B cell (primary cell): ENCODE measurements around the gene BNC2. TPM values are rescaled to one million over a fixed set of nuclear protein-coding genes. Genes with fewer than 3 reads are reported as not detected.

Experiments
- ATAC-seq: fragments of 200-7000 bp; cut with Tn5 transposase; one replicate; pipeline ENCODE4 v1.10.0; 2021; ENCODE audit warnings: low read depth, mild to moderate bottlenecking, moderate number of reproducible peaks, moderate library complexity
- CTCF ChIA-PET: fragments of 350-600 bp; sonication (Branson Sonifier 250); formaldehyde crosslinking; loops from one replicate; lab custom pipeline; 2021; ENCODE audit warnings: antibody characterized with exemption, inconsistent platforms; lab: Charles Lee
- POLR2A ChIA-PET: fragments of 350-600 bp; sonication (Branson Sonifier 250); formaldehyde crosslinking; loops from one replicate; lab custom pipeline; 2021; ENCODE audit warnings: antibody characterized with exemption; lab: Charles Lee
- DNase-seq: peaks from one replicate; pipeline ENCODE4 v3.0.0; 2013
- H2AFZ ChIP-seq: 2 replicates; pipeline ENCODE4 v1.6.1; 2012; ENCODE audit warnings: mild to moderate bottlenecking, low read depth, low read length; ENCODE audit not compliant: insufficient read depth, poor library complexity, severe bottlenecking
- H3K27ac ChIP-seq, 2 donors: 1 replicate in 1 of 2; 2 replicates in 1 of 2; pipeline ENCODE4 v1.5.1; 2012 to 2013; ENCODE audit warnings: low read length in 2 of 2, mild to moderate bottlenecking in 2 of 2, moderate library complexity in 1 of 2
- H3K27me3 ChIP-seq, 4 experiments: fragments of 200-600 bp in 1 of 4; sonication (generic) in 1 of 4; replicated peaks in 1 of 4; 1 replicate in 2 of 4; 2 replicates in 2 of 4; pipeline versions ENCODE4 v1.6.1 to v1.7.0; 2013 to 2016; ENCODE audit warnings: low read length in 3 of 4, mild to moderate bottlenecking in 2 of 4, mixed read lengths in 1 of 4, moderate library complexity in 1 of 4; ENCODE audit not compliant: insufficient read depth in 4 of 4, control insufficient read depth in 3 of 4; ENCODE audit errors: control extremely low read depth in 1 of 4
- H3K36me3 ChIP-seq, 2 experiments: replicated peaks in 1 of 2; 1 replicate in 1 of 2; 2 replicates in 1 of 2; pipeline versions ENCODE4 v1.6.1 to v1.7.1; 2013; ENCODE audit warnings: low read length in 1 of 2; ENCODE audit not compliant: insufficient read depth in 2 of 2, control insufficient read depth in 1 of 2; ENCODE audit errors: control extremely low read depth in 1 of 2, extremely low read depth in 1 of 2
- H3K4me1 ChIP-seq, 2 donors: fragments of 200-600 bp in 1 of 2; sonication (generic) in 1 of 2; 1 replicate in 1 of 2; 2 replicates in 1 of 2; pipeline versions ENCODE4 v1.5.1 to v1.6.1; 2013 to 2017; ENCODE audit warnings: low read length in 2 of 2; ENCODE audit not compliant: control insufficient read depth in 2 of 2, insufficient read depth in 2 of 2
- H3K4me2 ChIP-seq: replicated peaks from 2 replicates; pipeline ENCODE3; 2012; ENCODE audit warnings: mild to moderate bottlenecking, low read depth, low read length; ENCODE audit not compliant: poor library complexity, severe bottlenecking
- H3K4me3 ChIP-seq, 5 experiments: fragments of 200-600 bp in 1 of 5; sonication (generic) in 1 of 5; 1 replicate in 3 of 5; 2 replicates in 2 of 5; pipeline versions ENCODE4 v1.5.1 to v1.7.0; 2011 to 2016; ENCODE audit warnings: low read length in 4 of 5, mild to moderate bottlenecking in 4 of 5, low read depth in 2 of 5, control low read depth in 1 of 5, moderate library complexity in 1 of 5; ENCODE audit not compliant: insufficient read depth in 1 of 5; ENCODE audit errors: control extremely low read depth in 1 of 5, extremely low read depth in 1 of 5
- H3K79me2 ChIP-seq: fragments of 200-600 bp; sonication (generic); one replicate; pipeline ENCODE4 v1.6.0; 2016; ENCODE audit warnings: low read length; ENCODE audit not compliant: control insufficient read depth, insufficient read depth
- H3K9ac ChIP-seq: fragments of 200-600 bp; sonication (generic); 2 replicates; pipeline ENCODE4 v1.6.1; 2017; ENCODE audit warnings: mild to moderate bottlenecking, low read length, moderate library complexity
- H3K9me3 ChIP-seq, 3 donors: one replicate each; pipeline versions ENCODE4 v1.6.1 to v1.7.1; 2013; ENCODE audit warnings: low read length in 2 of 3; ENCODE audit not compliant: control insufficient read depth in 2 of 3, insufficient read depth in 1 of 3; ENCODE audit errors: control extremely low read depth in 1 of 3
- H4K20me1 ChIP-seq: 2 replicates; pipeline ENCODE4 v1.6.0; 2012; ENCODE audit warnings: mild to moderate bottlenecking, low read length; ENCODE audit not compliant: insufficient read depth, control insufficient read depth, poor library complexity, severe bottlenecking
- H3K27ac Mint-ChIP-seq: one replicate; pipeline ENCODE4 v1.8.0; 2021; ENCODE audit warnings: mixed read lengths
- H3K27me3 Mint-ChIP-seq: one replicate; pipeline ENCODE4 v1.8.0; 2021; ENCODE audit warnings: mixed read lengths
- H3K4me1 Mint-ChIP-seq: one replicate; pipeline ENCODE4 v1.8.0; 2021; ENCODE audit warnings: mixed read lengths
- H3K4me3 Mint-ChIP-seq: one replicate; pipeline ENCODE4 v1.8.0; 2021; ENCODE audit warnings: mixed read lengths
- H3K9me3 Mint-ChIP-seq: one replicate; pipeline ENCODE4 v1.8.0; 2022; ENCODE audit warnings: mixed read lengths; ENCODE audit not compliant: insufficient read depth
- CTCF ChIP-seq: fragments of 200-600 bp; IDR thresholded peaks from one replicate; pipeline ENCODE4 v1.8.0; 2022; ENCODE audit warnings: antibody characterized with exemption, mild to moderate bottlenecking
- EZH2 ChIP-seq: IDR thresholded peaks from 2 replicates; pipeline ENCODE4 v1.6.1; 2012; ENCODE audit warnings: borderline replicate concordance, low read depth, mild to moderate bottlenecking, moderate library complexity, low read length; ENCODE audit not compliant: insufficient read depth, poor library complexity, severe bottlenecking
- WGBS: methylation state at CpG from one replicate; pipeline ENCODE4 v1.1.5; 2013; ENCODE audit warnings: missing lambda C conversion rate; ENCODE audit not compliant: insufficient coverage; 5-methylcytosine and 5-hydroxymethylcytosine counted together
- intact Hi-C: fragments of 100-400 bp; cut with micrococcal nuclease; formaldehyde crosslinking; loops from one replicate; pipeline ENCODE4 v1.10.0; 2022
- polyA plus RNA-seq: library from polyadenylated mRNA; depleted of rRNA; stranded (reverse); fragments of >200 nt; gene quantifications from 2 replicates; pipeline ENCODE4 v1.2.3, GENCODE V29; 2012
- total RNA-seq, 2 donors: library from RNA; stranded (reverse); fragments of 120-200 nt in 1 of 2; gene quantifications; 1 replicate in 1 of 2; 2 replicates in 1 of 2; pipeline versions ENCODE4 v1.2.3 to v1.2.4, GENCODE V29; 2013 to 2022

Gene BNC2
- total and polyA plus RNA-seq, 2 donors (not counting 1 experiment from before 2014, with no cell fraction given), result 0.01 TPM; not detected in 1

DNA sequence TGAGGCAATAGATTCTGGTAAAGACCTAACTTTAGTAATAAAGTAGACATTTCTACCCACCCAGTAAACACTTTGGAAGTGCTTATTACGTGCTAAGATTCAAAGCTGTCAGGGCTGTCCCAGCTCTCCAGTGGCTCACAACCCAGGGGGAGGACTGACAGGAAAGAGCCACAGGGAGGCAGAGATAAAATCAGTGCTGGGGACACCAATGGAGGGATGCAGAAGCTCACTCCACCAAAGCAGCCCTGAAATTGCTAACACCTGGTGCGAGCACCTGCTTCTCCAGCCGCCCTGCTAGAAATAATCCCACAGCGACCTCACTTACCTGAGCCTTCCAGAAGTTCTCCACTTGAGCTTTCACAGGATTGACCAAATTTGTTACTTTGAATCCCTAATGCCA lies 501.0 kb downstream of the BNC2 start:
- Histone ChIP-seq H3K4me1 (no peaks in the 10 kb centered on the region), H3K79me2 (no peaks in the 10 kb centered on the region), H3K4me2 (no peak overlapping the region), H3K9me3 (peaks cover 0 to 16% (median 0%) of the 10 kb centered on the region in 3 donors), H3K36me3 (no peaks in the 10 kb centered on the region), H3K9ac (no peak overlapping the region), H3K27ac (no peak overlapping the region), H4K20me1 (no peaks in the 10 kb centered on the region), H2AFZ (no peak overlapping the region), H3K27me3 (no peaks in the 10 kb centered on the region), H3K4me3 (no peak overlapping the region)
- H3K9me3 Mint-ChIP-seq, result no peaks in the 10 kb centered on the region
- intact Hi-C loops, result no loop called here
- WGBS, result 91% methylated on average over 4 of the region's 4 CpGs
- H3K27ac Mint-ChIP-seq, result no peak overlapping the region
- ATAC-seq, result no peak
- DNase-seq, result no peak
- H3K4me1 Mint-ChIP-seq, result no peaks in the 10 kb centered on the region
- no peak overlapping the region for H3K4me3 Mint-ChIP-seq
- POLR2A ChIA-PET, result no interaction called here
- H3K27me3 Mint-ChIP-seq, result no peaks in the 10 kb centered on the region
- no peak for TF ChIP-seq EZH2
- no peak for TF ChIP-seq CTCF
- CTCF ChIA-PET, result no interaction called here

DNA sequence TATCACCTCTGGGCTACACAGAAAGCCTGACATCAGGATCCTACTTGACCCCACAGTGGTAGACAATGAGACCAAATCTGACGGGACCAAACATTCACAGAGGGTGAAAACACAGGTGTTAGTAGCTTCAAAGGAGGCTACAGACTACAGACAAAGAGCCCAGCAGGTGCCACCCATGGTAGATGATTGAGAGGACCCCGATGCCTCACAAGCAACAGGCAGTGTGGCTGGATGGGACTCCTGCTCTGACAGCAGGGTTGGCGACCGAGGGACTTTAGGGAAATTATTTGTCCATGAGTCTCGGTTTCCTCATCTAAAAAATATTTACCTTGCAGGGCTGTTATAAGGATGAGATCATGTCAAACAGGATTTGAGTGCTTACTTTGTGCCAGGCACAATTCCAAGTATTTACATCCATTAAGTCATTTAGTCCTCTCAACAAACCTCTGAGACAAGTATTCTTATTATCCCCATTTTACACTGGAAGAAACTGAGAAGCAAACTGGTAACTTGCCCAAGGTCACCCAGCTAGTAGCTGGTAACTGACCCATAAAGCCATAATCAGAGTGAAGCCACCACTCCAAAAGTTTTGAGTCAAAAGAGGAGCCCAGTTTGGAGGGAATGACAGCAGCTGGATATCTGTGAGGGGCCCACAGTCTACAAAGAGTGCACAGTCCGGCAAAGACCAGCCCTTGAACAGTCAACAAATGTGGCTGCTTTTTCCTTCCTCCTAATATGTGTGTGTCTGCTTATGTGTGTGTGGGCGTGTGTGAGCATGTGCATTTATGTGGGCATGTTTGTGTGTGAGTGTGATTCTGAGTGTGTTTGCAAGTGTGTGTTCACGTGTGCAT lies 502.0 kb downstream of the BNC2 start:
- Histone ChIP-seq H3K9ac (no peak overlapping the region), H4K20me1 (no peaks in the 10 kb centered on the region), H3K4me1 (no peaks in the 10 kb centered on the region), H3K9me3 (peaks cover 0 to 16% (median 0%) of the 10 kb centered on the region in 3 donors), H3K27ac (no peak overlapping the region), H3K27me3 (no peaks in the 10 kb centered on the region), H3K36me3 (no peaks in the 10 kb centered on the region), H2AFZ (no peak overlapping the region), H3K4me3 (no peak overlapping the region), H3K4me2 (no peak overlapping the region), H3K79me2 (no peaks in the 10 kb centered on the region)
- WGBS, result 83% methylated on average over 5 of the region's 8 CpGs
- intact Hi-C loops, result no loop called here
- no peaks in the 10 kb centered on the region for H3K27me3 Mint-ChIP-seq
- H3K4me1 Mint-ChIP-seq, result no peaks in the 10 kb centered on the region
- no peaks in the 10 kb centered on the region for H3K9me3 Mint-ChIP-seq
- ChIA-PET POLR2A (no interaction called here), CTCF (interaction anchor here (0.6 kb wide), 1 partner anchor 149 kb away, joined by 4 read pairs; no protein-coding TSS in a partner anchor)
- TF ChIP-seq CTCF (no peak), EZH2 (no peak)
- ATAC-seq (no peak), DNase-seq (no peak)
- no peak overlapping the region for H3K27ac Mint-ChIP-seq
- H3K4me3 Mint-ChIP-seq, result no peak overlapping the region
